ENCODE measurements around the gene RASA4.
"Not testable (repeated sequence)": the region's sequence is repeated elsewhere in the genome, so short reads cannot be mapped to it uniquely, and the experiment has no call there.

DNA sequence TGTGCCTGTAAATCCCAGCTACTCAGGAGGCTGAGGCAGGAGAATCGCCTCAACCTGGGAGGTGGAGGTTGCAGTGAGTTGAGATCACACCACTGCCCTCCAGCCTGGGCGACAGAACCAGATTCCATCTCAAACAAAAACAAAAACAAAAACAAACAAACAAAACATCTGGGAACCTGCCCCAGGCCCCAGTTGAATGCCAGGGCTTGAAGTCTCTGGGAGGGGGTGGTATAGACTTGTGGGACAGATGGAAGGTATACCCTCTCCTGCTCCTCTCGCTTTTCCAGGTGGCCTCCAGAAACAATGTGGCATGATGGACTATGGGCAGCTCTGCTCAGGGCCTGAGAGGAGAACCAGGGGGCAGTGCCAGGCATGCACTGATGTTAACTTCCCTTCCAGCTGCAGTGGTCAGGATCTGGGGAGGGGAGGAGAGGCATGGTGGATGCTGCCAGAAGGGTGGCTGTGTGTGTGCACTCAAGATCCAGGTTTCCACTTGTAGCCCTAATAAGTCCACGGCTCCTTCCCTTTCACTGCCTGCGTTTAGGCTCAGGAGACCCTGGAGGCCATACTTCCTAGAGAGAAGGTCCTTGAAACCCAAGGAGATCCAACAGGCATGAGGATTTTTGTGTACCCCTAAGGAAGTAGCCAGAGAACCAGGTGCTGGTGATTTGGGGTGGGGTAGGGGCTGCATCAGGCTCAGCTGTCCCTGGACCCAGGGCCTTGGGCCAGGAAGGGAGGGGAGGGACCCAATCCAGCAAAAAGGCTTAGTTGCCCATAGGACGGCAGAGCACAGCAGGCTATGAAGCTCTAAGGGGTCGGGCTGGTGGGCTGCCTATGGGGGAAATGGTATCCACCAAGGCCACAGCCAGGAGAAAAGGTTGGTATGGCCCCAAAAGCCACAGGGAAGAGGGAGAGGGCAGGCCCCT, 39.0 kb downstream of the RASA4 start:
- TF ChIP-seq ZFX (IDR thresholded peaks at IDR 0.05; ENCODE audit: borderline replicate concordance): not testable (repeated sequence)
- TF ChIP-seq, protein P1, sequence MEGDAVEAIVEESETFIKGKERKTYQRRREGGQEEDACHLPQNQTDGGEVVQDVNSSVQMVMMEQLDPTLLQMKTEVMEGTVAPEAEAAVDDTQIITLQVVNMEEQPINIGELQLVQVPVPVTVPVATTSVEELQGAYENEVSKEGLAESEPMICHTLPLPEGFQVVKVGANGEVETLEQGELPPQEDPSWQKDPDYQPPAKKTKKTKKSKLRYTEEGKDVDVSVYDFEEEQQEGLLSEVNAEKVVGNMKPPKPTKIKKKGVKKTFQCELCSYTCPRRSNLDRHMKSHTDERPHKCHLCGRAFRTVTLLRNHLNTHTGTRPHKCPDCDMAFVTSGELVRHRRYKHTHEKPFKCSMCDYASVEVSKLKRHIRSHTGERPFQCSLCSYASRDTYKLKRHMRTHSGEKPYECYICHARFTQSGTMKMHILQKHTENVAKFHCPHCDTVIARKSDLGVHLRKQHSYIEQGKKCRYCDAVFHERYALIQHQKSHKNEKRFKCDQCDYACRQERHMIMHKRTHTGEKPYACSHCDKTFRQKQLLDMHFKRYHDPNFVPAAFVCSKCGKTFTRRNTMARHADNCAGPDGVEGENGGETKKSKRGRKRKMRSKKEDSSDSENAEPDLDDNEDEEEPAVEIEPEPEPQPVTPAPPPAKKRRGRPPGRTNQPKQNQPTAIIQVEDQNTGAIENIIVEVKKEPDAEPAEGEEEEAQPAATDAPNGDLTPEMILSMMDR (IDR thresholded peaks at IDR 0.05): not testable (repeated sequence)

Measured in 22Rv1 (cell line).